Naive thymus-derived CD8-positive, alpha-beta T cell (primary cell): ENCODE results near the gene SERPINA3. TPM values are rescaled to one million over a fixed set of nuclear protein-coding genes. Genes with fewer than 3 reads are reported as not detected.

Experiments
- ATAC-seq, 2 donors: fragments of 150-1000 bp; cut with Tn5 transposase in 1 of 2; sonication (Bioruptor Pico), chemical (Tn5 transposase) in 1 of 2; 1 replicate in 1 of 2; 2 replicates in 1 of 2; pipeline ENCODE4 v1.10.0; 2021; ENCODE audit warnings: mild to moderate bottlenecking in 2 of 2, moderate library complexity in 2 of 2
- POLR2A ChIA-PET: fragments of 350-600 bp; sonication (Branson Sonifier 250); formaldehyde crosslinking; loops from one replicate; lab custom pipeline; 2021; ENCODE audit warnings: antibody characterized with exemption; lab: Charles Lee
- DNase-seq, 10 donors: peaks; one replicate each; pipeline versions ENCODE4 v3.0.0 to v3.0.0-alpha.2; 2020 to 2022
- H3K27ac Mint-ChIP-seq, 10 donors: one replicate each; pipeline ENCODE4 v1.8.0; 2020 to 2022; ENCODE audit warnings: mild to moderate bottlenecking in 10 of 10, mixed read lengths in 10 of 10, moderate library complexity in 4 of 10, inconsistent platforms in 1 of 10
- H3K27me3 Mint-ChIP-seq, 5 donors: one replicate each; pipeline ENCODE4 v1.8.0; 2021 to 2022; ENCODE audit warnings: mixed read lengths in 5 of 5
- H3K36me3 Mint-ChIP-seq, 3 donors: one replicate each; pipeline ENCODE4 v1.8.0; 2020 to 2022; ENCODE audit warnings: mixed read lengths in 3 of 3, mild to moderate bottlenecking in 2 of 3, inconsistent platforms in 1 of 3
- H3K4me1 Mint-ChIP-seq, 4 donors: one replicate each; pipeline ENCODE4 v1.8.0; 2021 to 2022; ENCODE audit warnings: mixed read lengths in 4 of 4
- H3K4me3 Mint-ChIP-seq, 10 donors: one replicate each; pipeline ENCODE4 v1.8.0; 2020 to 2022; ENCODE audit warnings: mild to moderate bottlenecking in 10 of 10, mixed read lengths in 10 of 10, moderate library complexity in 6 of 10, inconsistent platforms in 1 of 10
- H3K9me3 Mint-ChIP-seq, 9 donors: one replicate each; pipeline ENCODE4 v1.8.0; 2020 to 2022; ENCODE audit warnings: mixed read lengths in 9 of 9, mild to moderate bottlenecking in 3 of 9, inconsistent platforms in 1 of 9, moderate library complexity in 1 of 9
- polyA plus RNA-seq, 3 donors: library from polyadenylated mRNA; unstranded; fragments of 300-500 nt; fragmentation: Illumina TruSeq; gene quantifications; one replicate each; pipeline ENCODE4 v1.2.3, GENCODE V29; 2021
- total RNA-seq, 8 experiments: library from RNA in 2 of 8; stranded (reverse) in 2 of 8; gene quantifications; one replicate each; pipeline ENCODE4 v1.2.3 and lab custom pipeline; 2021 to 2026

The SERPINA3 gene
- total and polyA plus RNA-seq, 5 experiments from 2014 or later: not detected

DNA sequence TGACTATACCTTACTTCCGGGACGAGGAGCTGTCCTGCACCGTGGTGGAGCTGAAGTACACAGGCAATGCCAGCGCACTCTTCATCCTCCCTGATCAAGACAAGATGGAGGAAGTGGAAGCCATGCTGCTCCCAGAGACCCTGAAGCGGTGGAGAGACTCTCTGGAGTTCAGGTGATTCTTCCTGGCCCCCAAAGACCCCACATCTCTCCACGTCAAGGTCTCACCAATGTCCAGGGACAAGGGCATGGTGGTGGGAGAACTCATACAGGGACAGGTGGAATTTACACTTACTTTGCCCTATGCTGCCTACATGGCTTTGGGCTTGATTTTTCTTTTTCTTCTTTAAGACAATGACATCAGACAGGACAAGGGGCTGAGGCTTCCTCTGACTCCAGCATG, 7.1 kb downstream of the SERPINA3 start:
- POLR2A ChIA-PET: no interaction called here
- ATAC-seq: no peak
- Mint-ChIP-seq H3K4me3 (no peak overlapping the region), H3K4me1 (no peaks in the 10 kb centered on the region), H3K36me3 (peaks cover 0 to 26% (median 0%) of the 10 kb centered on the region in 3 donors), H3K9me3 (peaks cover 0 to 38% (median 22%) of the 10 kb centered on the region in 9 donors), H3K27ac (no peak overlapping the region), H3K27me3 (peaks cover 2 to 26% (median 9%) of the 10 kb centered on the region in 5 donors)
- no peak for DNase-seq

GRCh38 chr14:94620597-94620996, 8.4 kb downstream of the SERPINA3 start:
- Mint-ChIP-seq H3K36me3 (peaks cover 0 to 26% (median 0%) of the 10 kb centered on the region in 3 donors), H3K27ac (no peak overlapping the region), H3K4me1 (no peaks in the 10 kb centered on the region), H3K27me3 (peaks cover 2 to 26% (median 9%) of the 10 kb centered on the region in 5 donors), H3K4me3 (no peak overlapping the region), H3K9me3 (peaks cover 0 to 38% (median 22%) of the 10 kb centered on the region in 9 donors)
- no peak for ATAC-seq
- no peak for DNase-seq
- POLR2A ChIA-PET: no interaction called here

DNA sequence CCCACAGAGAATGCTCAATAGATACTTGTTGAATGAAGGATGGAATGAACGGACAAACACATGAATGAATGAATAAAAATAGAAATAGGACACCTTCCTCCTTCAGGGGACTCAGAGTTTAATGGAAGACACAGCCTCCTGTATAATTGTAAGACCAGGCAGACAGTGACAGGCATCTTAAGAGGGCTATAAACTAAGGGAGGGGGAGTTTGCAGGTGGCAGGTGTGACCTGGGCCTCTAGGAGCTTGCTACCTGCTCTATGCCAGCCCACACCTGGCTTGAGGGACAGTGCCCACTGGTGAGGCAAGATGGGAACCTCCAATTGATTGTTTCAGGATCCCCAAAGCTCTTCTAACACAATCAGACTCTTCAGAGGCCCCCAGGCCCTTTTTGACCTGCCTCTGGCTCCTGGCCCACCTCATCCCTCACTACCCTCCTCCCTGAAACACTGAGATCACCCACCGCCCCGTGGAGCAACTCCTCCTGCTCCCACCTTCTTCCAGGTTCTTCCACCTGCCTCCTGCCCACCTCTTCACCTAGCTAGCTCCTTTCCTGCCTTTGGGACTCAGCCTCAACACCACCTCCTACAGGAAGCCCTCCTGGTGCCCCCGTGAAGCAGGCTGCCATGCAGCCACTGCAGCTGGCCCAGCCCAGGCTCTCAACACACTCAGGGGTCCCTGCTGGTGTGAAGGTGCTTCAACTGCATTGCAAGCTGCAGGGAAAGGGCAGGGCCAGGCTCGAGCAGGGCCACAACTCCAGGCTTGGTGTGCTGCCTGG, 9.4 kb downstream of the SERPINA3 start:
- no peak overlapping the region for H3K27ac Mint-ChIP-seq
- H3K4me1 Mint-ChIP-seq: no peaks in the 10 kb centered on the region
- H3K9me3 Mint-ChIP-seq: peaks cover 0 to 33% (median 22%) of the 10 kb centered on the region in 9 donors
- peaks cover 0 to 24% (median 0%) of the 10 kb centered on the region in 3 donors for H3K36me3 Mint-ChIP-seq
- POLR2A ChIA-PET: no interaction called here
- no peak overlapping the region for H3K4me3 Mint-ChIP-seq
- ATAC-seq (no peak), DNase-seq (no peak)
- H3K27me3 Mint-ChIP-seq: peaks cover 2 to 19% (median 9%) of the 10 kb centered on the region in 5 donors

GRCh38 chr14:94622653-94623421, 10.6 kb downstream of the SERPINA3 start:
- no peak for DNase-seq
- Mint-ChIP-seq H3K27ac (peak overlapping the region in 1 of 10 donors; percentile 22), H3K9me3 (peaks cover 0 to 25% (median 12%) of the 10 kb centered on the region in 9 donors), H3K36me3 (peaks cover 0 to 13% (median 0%) of the 10 kb centered on the region in 3 donors), H3K27me3 (peaks cover 2 to 26% (median 12%) of the 10 kb centered on the region in 5 donors), H3K4me3 (no peak overlapping the region), H3K4me1 (no peaks in the 10 kb centered on the region)
- ATAC-seq: no peak
- POLR2A ChIA-PET: no interaction called here

GRCh38 chr14:94623422-94623809, 11.2 kb downstream of the SERPINA3 start:
- POLR2A ChIA-PET: no interaction called here
- Mint-ChIP-seq H3K4me1 (no peaks in the 10 kb centered on the region), H3K36me3 (peaks cover 0 to 7% (median 0%) of the 10 kb centered on the region in 3 donors), H3K27ac (peak overlapping the region in 1 of 10 donors; percentile 22), H3K9me3 (peaks cover 0 to 21% (median 8%) of the 10 kb centered on the region in 9 donors), H3K27me3 (peaks cover 2 to 30% (median 12%) of the 10 kb centered on the region in 5 donors), H3K4me3 (no peak overlapping the region)
- no peak for DNase-seq
- no peak for ATAC-seq

DNA sequence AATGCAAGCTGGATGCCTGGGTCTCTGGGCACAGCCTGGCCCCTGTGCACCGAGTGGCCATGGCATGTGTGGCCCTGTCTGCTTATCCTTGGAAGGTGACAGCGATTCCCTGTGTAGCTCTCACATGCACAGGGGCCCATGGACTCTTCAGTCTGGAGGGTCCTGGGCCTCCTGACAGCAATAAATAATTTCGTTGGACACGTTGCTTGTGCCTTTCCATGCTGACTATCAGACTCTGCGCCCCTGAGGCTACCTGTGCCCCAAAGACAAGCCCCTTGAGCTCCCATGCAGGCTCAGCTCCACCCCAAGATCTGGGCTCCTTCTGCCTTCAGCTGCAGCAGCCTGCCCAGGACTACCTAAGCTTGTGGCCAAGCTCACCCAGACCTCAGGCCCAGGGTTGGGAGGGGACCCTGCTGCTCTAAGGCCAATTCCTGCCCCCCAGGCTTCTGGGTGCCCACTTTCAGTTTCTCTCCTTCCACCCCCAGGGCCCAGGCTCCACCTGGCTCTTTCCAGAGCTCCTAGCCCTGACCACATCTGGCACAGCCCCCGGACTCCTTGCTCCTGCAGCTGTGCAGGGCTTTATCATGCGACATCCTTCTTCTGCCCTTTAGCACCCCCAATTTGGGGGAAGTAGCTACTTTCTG, 11.8 kb downstream of the SERPINA3 start:
- H3K36me3 Mint-ChIP-seq: peaks cover 0 to 1% (median 0%) of the 10 kb centered on the region in 3 donors
- H3K4me3 Mint-ChIP-seq: no peak overlapping the region
- POLR2A ChIA-PET: no interaction called here

GRCh38 chr14:94624537-94625352, 12.6 kb downstream of the SERPINA3 start:
- Mint-ChIP-seq H3K36me3 (no peaks in the 10 kb centered on the region), H3K27ac (no peak overlapping the region), H3K27me3 (peaks cover 5 to 39% (median 17%) of the 10 kb centered on the region in 5 donors), H3K4me1 (no peaks in the 10 kb centered on the region), H3K9me3 (peaks cover 0 to 8% (median 3%) of the 10 kb centered on the region in 9 donors), H3K4me3 (no peak overlapping the region)
- ATAC-seq (no peak), DNase-seq (no peak)
- POLR2A ChIA-PET: no interaction called here

More for the DNA sequence above, 11.8 kb downstream of the SERPINA3 start:
- H3K27ac Mint-ChIP-seq: no peak overlapping the region
- H3K9me3 Mint-ChIP-seq: peaks cover 0 to 15% (median 3%) of the 10 kb centered on the region in 9 donors
- ATAC-seq: no peak
- DNase-seq: no peak
- H3K4me1 Mint-ChIP-seq: no peaks in the 10 kb centered on the region
- peaks cover 2 to 35% (median 15%) of the 10 kb centered on the region in 5 donors for H3K27me3 Mint-ChIP-seq

- Mint-ChIP-seq H3K4me3 (no peak overlapping the region), H3K27me3 (peaks cover 7 to 37% (median 13%) of the 10 kb centered on the region in 5 donors), H3K27ac (no peak overlapping the region), H3K4me1 (no peaks in the 10 kb centered on the region), H3K36me3 (no peaks in the 10 kb centered on the region), H3K9me3 (peaks cover 0 to 3% (median 1%) of the 10 kb centered on the region in 9 donors)
- ATAC-seq (no peak), DNase-seq (no peak)
- POLR2A ChIA-PET: no interaction called here
Measured at GRCh38 chr14:94625353-94625635, 13.1 kb downstream of the SERPINA3 start.

GRCh38 chr14:94628578-94628977, 16.4 kb downstream of the SERPINA3 start:
- no peaks in the 10 kb centered on the region for H3K9me3 Mint-ChIP-seq
- peaks cover 6 to 39% (median 11%) of the 10 kb centered on the region in 5 donors for H3K27me3 Mint-ChIP-seq
- no peaks in the 10 kb centered on the region for H3K4me1 Mint-ChIP-seq
- no peak overlapping the region for H3K27ac Mint-ChIP-seq
- POLR2A ChIA-PET: no interaction called here
- no peak overlapping the region for H3K4me3 Mint-ChIP-seq
- no peak for DNase-seq
- no peak for ATAC-seq
- H3K36me3 Mint-ChIP-seq: no peaks in the 10 kb centered on the region

DNA sequence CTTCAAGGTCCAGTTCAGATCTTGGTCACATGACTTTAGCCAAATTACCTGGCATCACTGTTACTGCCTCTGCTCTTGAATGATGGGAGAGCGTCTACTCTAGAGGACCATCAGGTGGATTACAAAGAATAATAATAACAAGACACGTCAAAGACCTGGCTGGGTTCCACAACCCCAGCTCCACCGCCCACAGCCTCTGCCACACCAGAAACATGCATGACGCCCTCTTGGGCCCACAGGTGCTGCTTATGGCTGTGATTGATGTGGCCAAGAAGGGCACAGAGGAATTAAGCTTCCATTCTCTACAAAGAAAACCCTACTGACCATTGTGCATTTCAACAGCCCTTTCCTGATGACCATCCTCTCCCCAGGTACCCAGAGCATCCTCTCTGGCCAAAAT, 18.2 kb downstream of the SERPINA3 start:
- no peak for DNase-seq
- H3K27me3 Mint-ChIP-seq: peaks cover 4 to 42% (median 12%) of the 10 kb centered on the region in 5 donors
- POLR2A ChIA-PET: no interaction called here
- no peak overlapping the region for H3K4me3 Mint-ChIP-seq
- no peak overlapping the region for H3K27ac Mint-ChIP-seq
- no peaks in the 10 kb centered on the region for H3K9me3 Mint-ChIP-seq
- ATAC-seq: no peak
- H3K36me3 Mint-ChIP-seq: no peaks in the 10 kb centered on the region
- no peaks in the 10 kb centered on the region for H3K4me1 Mint-ChIP-seq

GRCh38 chr14:94631050-94631449, 18.9 kb downstream of the SERPINA3 start:
- POLR2A ChIA-PET: no interaction called here
- Mint-ChIP-seq H3K9me3 (no peaks in the 10 kb centered on the region), H3K27me3 (peaks cover 4 to 42% (median 12%) of the 10 kb centered on the region in 5 donors), H3K27ac (no peak overlapping the region), H3K36me3 (no peaks in the 10 kb centered on the region), H3K4me3 (no peak overlapping the region), H3K4me1 (no peaks in the 10 kb centered on the region)
- DNase-seq (no peak), ATAC-seq (no peak)
